ENCODE results near the gene RPP40.

The RPP40 gene

GRCh38 chr6:5023923-5024322, 20.1 kb upstream of the RPP40 start:
- no peak overlapping the region for H2BK15ac ChIP-seq (ENCODE audit: low read depth, poor library complexity, severe bottlenecking)
- H3K4me3 ChIP-seq (ENCODE audit: insufficient read depth in 1 of 2, low read depth in 1 of 2, low read length in 2 of 2) = no peak overlapping the region
- WGBS = 95% methylated on average over 8 of the region's 8 CpGs
- H3K27me3 ChIP-seq (ENCODE audit: control insufficient read depth in 1 of 2, insufficient read depth in 1 of 2, low read length in 2 of 2) = no peaks in the 10 kb centered on the region
- H3K18ac ChIP-seq (ENCODE audit: low read depth in 1 of 2, low read length in 2 of 2) = no peak overlapping the region
- H3K36me3 ChIP-seq (ENCODE audit: control insufficient read depth in 1 of 2, insufficient read depth in 2 of 2, low read depth in 1 of 2, low read length in 2 of 2) = peaks cover 0 to 4% of the 10 kb centered on the region in 2 experiments
- no peak overlapping the region for H4K91ac ChIP-seq (ENCODE audit: low read length)
- H3K4me2 ChIP-seq (ENCODE audit: low read length, poor library complexity, severe bottlenecking) = no peak overlapping the region
- no peak overlapping the region for H2AFZ ChIP-seq (ENCODE audit: low read depth, low read length)
- no peak overlapping the region for H3K9ac ChIP-seq (ENCODE audit: low read length)
- peaks cover 2% of the 10 kb centered on the region for H3K4me1 ChIP-seq (ENCODE audit: control insufficient read depth, insufficient read depth, low read depth, low read length)
- no peak overlapping the region for H2BK12ac ChIP-seq (ENCODE audit: low read length in 2 of 2)
- no peak overlapping the region for H4K8ac ChIP-seq (ENCODE audit: low read length)
- H2BK120ac ChIP-seq (ENCODE audit: low read depth, low read length) = no peak overlapping the region
- peak overlapping the region in 1 of 2 experiments; percentile 84 for H3K14ac ChIP-seq (ENCODE audit: low read length in 2 of 2)
- no peak overlapping the region for H2BK5ac ChIP-seq (ENCODE audit: low read depth, low read length, poor library complexity, severe bottlenecking)
- H3K9me3 ChIP-seq (ENCODE audit: control insufficient read depth, low read length) = no peaks in the 10 kb centered on the region
- no peak overlapping the region for H3K23ac ChIP-seq (ENCODE audit: low read length in 2 of 2)
- H3K4ac ChIP-seq (ENCODE audit: low read depth in 1 of 2, low read length in 2 of 2) = no peak overlapping the region
- H3K79me1 ChIP-seq (replicated peaks; ENCODE audit: low read length, poor library complexity, severe bottlenecking) = no peaks in the 10 kb centered on the region
- no peak overlapping the region for H2AK5ac ChIP-seq (ENCODE audit: low read length, severe bottlenecking)
- no peak for DNase-seq
- H3K27ac ChIP-seq (ENCODE audit: low read length, poor library complexity, severe bottlenecking) = no peak overlapping the region

- H3K27me3 ChIP-seq (ENCODE audit: control insufficient read depth in 1 of 2, insufficient read depth in 1 of 2, low read length in 2 of 2) = no peaks in the 10 kb centered on the region
- H2AK5ac ChIP-seq (ENCODE audit: low read length, severe bottlenecking) = no peak overlapping the region
- no peak overlapping the region for H2BK120ac ChIP-seq (ENCODE audit: low read depth, low read length)
- no peak overlapping the region for H2AFZ ChIP-seq (ENCODE audit: low read depth, low read length)
- no peak for DNase-seq
- no peak overlapping the region for H3K14ac ChIP-seq (ENCODE audit: low read length in 2 of 2)
- peaks cover 0 to 4% of the 10 kb centered on the region in 2 experiments for H3K36me3 ChIP-seq (ENCODE audit: control insufficient read depth in 1 of 2, insufficient read depth in 2 of 2, low read depth in 1 of 2, low read length in 2 of 2)
- peaks cover 6% of the 10 kb centered on the region for H3K9me3 ChIP-seq (ENCODE audit: control insufficient read depth, low read length)
- no peak overlapping the region for H3K4ac ChIP-seq (ENCODE audit: low read depth in 1 of 2, low read length in 2 of 2)
- H3K27ac ChIP-seq (ENCODE audit: low read length, poor library complexity, severe bottlenecking) = no peak overlapping the region
- no peak overlapping the region for H2BK5ac ChIP-seq (ENCODE audit: low read depth, low read length, poor library complexity, severe bottlenecking)
- H2BK12ac ChIP-seq (ENCODE audit: low read length in 2 of 2) = no peak overlapping the region
- H3K4me3 ChIP-seq (ENCODE audit: insufficient read depth in 1 of 2, low read depth in 1 of 2, low read length in 2 of 2) = no peak overlapping the region
- H2BK15ac ChIP-seq (ENCODE audit: low read depth, poor library complexity, severe bottlenecking) = no peak overlapping the region
- no peak overlapping the region for H4K91ac ChIP-seq (ENCODE audit: low read length)
- no peak overlapping the region for H4K8ac ChIP-seq (ENCODE audit: low read length)
- no peaks in the 10 kb centered on the region for H3K4me1 ChIP-seq (ENCODE audit: control insufficient read depth, insufficient read depth, low read depth, low read length)
- peaks cover 2% of the 10 kb centered on the region for H3K79me1 ChIP-seq (replicated peaks; ENCODE audit: low read length, poor library complexity, severe bottlenecking)
- H3K9ac ChIP-seq (ENCODE audit: low read length) = no peak overlapping the region
- H3K23ac ChIP-seq (ENCODE audit: low read length in 2 of 2) = no peak overlapping the region
- H3K18ac ChIP-seq (ENCODE audit: low read depth in 1 of 2, low read length in 2 of 2) = no peak overlapping the region
- WGBS = 85% methylated on average over 8 of the region's 8 CpGs
- H3K4me2 ChIP-seq (ENCODE audit: low read length, poor library complexity, severe bottlenecking) = no peak overlapping the region
Observed at GRCh38 chr6:5020142-5020541, 16.3 kb upstream of the RPP40 start.

GRCh38 chr6:5014072-5014561, 10.3 kb upstream of the RPP40 start:
- Histone ChIP-seq H2BK15ac (ENCODE audit: low read depth, poor library complexity, severe bottlenecking) (no peak overlapping the region), H3K27ac (ENCODE audit: low read length, poor library complexity, severe bottlenecking) (no peak overlapping the region), H3K23ac (ENCODE audit: low read length in 2 of 2) (no peak overlapping the region), H3K79me1 (replicated peaks; ENCODE audit: low read length, poor library complexity, severe bottlenecking) (peaks cover 2% of the 10 kb centered on the region), H4K8ac (ENCODE audit: low read length) (no peak overlapping the region), H3K18ac (ENCODE audit: low read depth in 1 of 2, low read length in 2 of 2) (no peak overlapping the region), H3K4me2 (ENCODE audit: low read length, poor library complexity, severe bottlenecking) (no peak overlapping the region), H2AFZ (ENCODE audit: low read depth, low read length) (no peak overlapping the region), H2AK5ac (ENCODE audit: low read length, severe bottlenecking) (no peak overlapping the region), H3K36me3 (ENCODE audit: control insufficient read depth in 1 of 2, insufficient read depth in 2 of 2, low read depth in 1 of 2, low read length in 2 of 2) (no peaks in the 10 kb centered on the region), H3K14ac (ENCODE audit: low read length in 2 of 2) (no peak overlapping the region), H3K9ac (ENCODE audit: low read length) (no peak overlapping the region), H3K27me3 (ENCODE audit: control insufficient read depth in 1 of 2, insufficient read depth in 1 of 2, low read length in 2 of 2) (no peaks in the 10 kb centered on the region), H3K4me1 (ENCODE audit: control insufficient read depth, insufficient read depth, low read depth, low read length) (no peaks in the 10 kb centered on the region), H2BK120ac (ENCODE audit: low read depth, low read length) (no peak overlapping the region), H4K91ac (ENCODE audit: low read length) (no peak overlapping the region), H2BK12ac (ENCODE audit: low read length in 2 of 2) (no peak overlapping the region), H3K9me3 (ENCODE audit: control insufficient read depth, low read length) (peaks cover 14% of the 10 kb centered on the region), H3K4me3 (ENCODE audit: insufficient read depth in 1 of 2, low read depth in 1 of 2, low read length in 2 of 2) (no peak overlapping the region), H3K4ac (ENCODE audit: low read depth in 1 of 2, low read length in 2 of 2) (no peak overlapping the region), H2BK5ac (ENCODE audit: low read depth, low read length, poor library complexity, severe bottlenecking) (no peak overlapping the region)
- 31% methylated on average over 1 of the region's 1 CpG for WGBS
- no peak for DNase-seq

GRCh38 chr6:5012519-5012918, 8.7 kb upstream of the RPP40 start:
- H3K23ac ChIP-seq (ENCODE audit: low read length in 2 of 2) = no peak overlapping the region
- no peaks in the 10 kb centered on the region for H3K27me3 ChIP-seq (ENCODE audit: control insufficient read depth in 1 of 2, insufficient read depth in 1 of 2, low read length in 2 of 2)
- H4K91ac ChIP-seq (ENCODE audit: low read length) = no peak overlapping the region
- no peak overlapping the region for H4K8ac ChIP-seq (ENCODE audit: low read length)
- no peak overlapping the region for H2BK15ac ChIP-seq (ENCODE audit: low read depth, poor library complexity, severe bottlenecking)
- no peak overlapping the region for H2BK12ac ChIP-seq (ENCODE audit: low read length in 2 of 2)
- H3K4me3 ChIP-seq (ENCODE audit: insufficient read depth in 1 of 2, low read depth in 1 of 2, low read length in 2 of 2) = no peak overlapping the region
- peaks cover 2% of the 10 kb centered on the region for H3K79me1 ChIP-seq (replicated peaks; ENCODE audit: low read length, poor library complexity, severe bottlenecking)
- H3K36me3 ChIP-seq (ENCODE audit: control insufficient read depth in 1 of 2, insufficient read depth in 2 of 2, low read depth in 1 of 2, low read length in 2 of 2) = no peaks in the 10 kb centered on the region
- H3K9ac ChIP-seq (ENCODE audit: low read length) = peak overlapping the region; percentile 47
- no peak overlapping the region for H3K27ac ChIP-seq (ENCODE audit: low read length, poor library complexity, severe bottlenecking)
- H3K14ac ChIP-seq (ENCODE audit: low read length in 2 of 2) = no peak overlapping the region
- H3K4me2 ChIP-seq (ENCODE audit: low read length, poor library complexity, severe bottlenecking) = no peak overlapping the region
- no CpG with 5 or more reads among the region's 2 CpGs for WGBS
- H2BK5ac ChIP-seq (ENCODE audit: low read depth, low read length, poor library complexity, severe bottlenecking) = no peak overlapping the region
- H2AFZ ChIP-seq (ENCODE audit: low read depth, low read length) = no peak overlapping the region
- H2AK5ac ChIP-seq (ENCODE audit: low read length, severe bottlenecking) = no peak overlapping the region
- DNase-seq = no peak
- H3K4ac ChIP-seq (ENCODE audit: low read depth in 1 of 2, low read length in 2 of 2) = no peak overlapping the region
- no peaks in the 10 kb centered on the region for H3K4me1 ChIP-seq (ENCODE audit: control insufficient read depth, insufficient read depth, low read depth, low read length)
- peaks cover 14% of the 10 kb centered on the region for H3K9me3 ChIP-seq (ENCODE audit: control insufficient read depth, low read length)
- no peak overlapping the region for H2BK120ac ChIP-seq (ENCODE audit: low read depth, low read length)
- no peak overlapping the region for H3K18ac ChIP-seq (ENCODE audit: low read depth in 1 of 2, low read length in 2 of 2)
